GM18868 (cell line): ENCODE data around the gene CLDN6.
A peak's percentile ranks its signal among the peaks of the same experiment; 100 is the strongest.
"Not testable (repeated sequence)": the region's sequence is repeated elsewhere in the genome, so short reads cannot be mapped to it uniquely, and the experiment has no call there.

Source experiments
- ATAC-seq: cut with Tn5 transposase; IDR thresholded peaks from one replicate; pipeline ENCODE4 v1.9.1; 2021; ENCODE audit warnings: mild to moderate bottlenecking, moderate library complexity; ENCODE audit not compliant: unreplicated experiment

CLDN6 gene

GRCh38 chr16:3017794-3018506 lies at the start of gene CLDN6:
CLDN6 (minus strand) TSS chr16:3018183; CDS start chr16:3016021, 2,162 bp downstream.
- no peak for ATAC-seq

- ATAC-seq: no peak
Measured at GRCh38 chr16:3066440-3066748, 48.4 kb upstream of the CLDN6 start.

GRCh38 chr16:3065742-3066439 lies 47.9 kb upstream of the CLDN6 start:
- ATAC-seq: no peak

GRCh38 chr16:3065069-3065741 lies 47.2 kb upstream of the CLDN6 start, which contains the start of gene IL32:
IL32 (plus strand) TSS chr16:3065640; CDS start chr16:3065812, 172 bp downstream.
- ATAC-seq: no peak

GRCh38 chr16:3063625-3064386 lies 45.8 kb upstream of the CLDN6 start:
- no peak for ATAC-seq

GRCh38 chr16:3062553-3062952 lies 44.6 kb upstream of the CLDN6 start:
- ATAC-seq: no peak

GRCh38 chr16:3060339-3061127 lies 42.5 kb upstream of the CLDN6 start:
- ATAC-seq: no peak

- ATAC-seq: no peak
Measured at GRCh38 chr16:3059723-3060242, 41.8 kb upstream of the CLDN6 start.

GRCh38 chr16:3059041-3059722 lies 41.2 kb upstream of the CLDN6 start:
- peak; percentile 79 for ATAC-seq

GRCh38 chr16:3058139-3059030 lies 40.4 kb upstream of the CLDN6 start:
- no peak for ATAC-seq

- ATAC-seq: no peak
Measured at GRCh38 chr16:3057181-3058138, 39.5 kb upstream of the CLDN6 start.

- no peak for ATAC-seq
Measured at GRCh38 chr16:3056336-3057180, 38.6 kb upstream of the CLDN6 start.

- ATAC-seq: not testable (repeated sequence)
Measured at GRCh38 chr16:3055734-3056115, 37.7 kb upstream of the CLDN6 start.

- no peak for ATAC-seq
Measured at GRCh38 chr16:3054965-3055733, 37.2 kb upstream of the CLDN6 start.

GRCh38 chr16:3053330-3053710 lies 35.3 kb upstream of the CLDN6 start:
- ATAC-seq: not testable (repeated sequence)
